Activated CD4-positive, CD25-positive, alpha-beta regulatory T cell treated with anti-CD3 and anti-CD28 coated beads, Interleukin-2, amount 50 U/mL, for 16 hours (primary cell): ENCODE data around the gene LSMEM2.
"Not testable (repeated sequence)": the region's sequence is repeated elsewhere in the genome, so short reads cannot be mapped to it uniquely, and the experiment has no call there.

Experiments used
- DNase-seq: peaks from one replicate; pipeline ENCODE4 v3.0.0-alpha.2; 2020; ENCODE audit warnings: low read depth, low spot score

Gene LSMEM2

GRCh38 chr3:50278880-50279224, at the start of gene LSMEM2:
TSS of gene LSMEM2 (plus strand) at chr3:50279087. CDS start at chr3:50279114, 27 bp downstream.
- no peak for DNase-seq

GRCh38 chr3:50229490-50229889, 49.4 kb upstream of the LSMEM2 start:
- no peak for DNase-seq

GRCh38 chr3:50230104-50230793, 48.6 kb upstream of the LSMEM2 start:
- DNase-seq: no peak

GRCh38 chr3:50230794-50231125, 48.1 kb upstream of the LSMEM2 start:
- no peak for DNase-seq

GRCh38 chr3:50231581-50231980, 47.3 kb upstream of the LSMEM2 start:
- DNase-seq: no peak

- DNase-seq: no peak
Observed at GRCh38 chr3:50232303-50232702, 46.6 kb upstream of the LSMEM2 start.

- DNase-seq: no peak
Observed at GRCh38 chr3:50233176-50233575, 45.7 kb upstream of the LSMEM2 start.

- peak; percentile 95 for DNase-seq
Observed at GRCh38 chr3:50235716-50236483, 43.0 kb upstream of the LSMEM2 start, which contains the start of gene GNAI2. TSS of gene GNAI2 (plus strand) at chr3:50236204. CDS start at chr3:50236336, 132 bp downstream.

GRCh38 chr3:50236484-50237132, 42.3 kb upstream of the LSMEM2 start:
- no peak for DNase-seq

- no peak for DNase-seq
Observed at GRCh38 chr3:50237133-50237651, 41.7 kb upstream of the LSMEM2 start.

GRCh38 chr3:50237754-50238548, 40.9 kb upstream of the LSMEM2 start:
- DNase-seq: peak; percentile 74

- DNase-seq: no peak
Observed at GRCh38 chr3:50238549-50239026, 40.3 kb upstream of the LSMEM2 start.

- no peak for DNase-seq
Observed at GRCh38 chr3:50239649-50240048, 39.2 kb upstream of the LSMEM2 start.

- DNase-seq: no peak
Observed at GRCh38 chr3:50241163-50241562, 37.7 kb upstream of the LSMEM2 start.

GRCh38 chr3:50241713-50242380, 37.0 kb upstream of the LSMEM2 start:
- no peak for DNase-seq

- no peak for DNase-seq
Observed at GRCh38 chr3:50242381-50242770, 36.5 kb upstream of the LSMEM2 start.

- DNase-seq: no peak
Observed at GRCh38 chr3:50242851-50243542, 35.9 kb upstream of the LSMEM2 start.

- no peak for DNase-seq
Observed at GRCh38 chr3:50243543-50243895, 35.4 kb upstream of the LSMEM2 start.

- DNase-seq: not testable (repeated sequence)
Observed at GRCh38 chr3:50244813-50245212, 34.1 kb upstream of the LSMEM2 start.

- no peak for DNase-seq
Observed at GRCh38 chr3:50245251-50245745, 33.6 kb upstream of the LSMEM2 start.
